ENCODE data around the gene RAB34.

The RAB34 gene

GRCh38 chr17:28675980-28676379 lies 41.7 kb downstream of the RAB34 start:
- DNase-seq (ENCODE audit: low spot score), result peak; percentile 26

GRCh38 chr17:28675490-28675889 lies 42.2 kb downstream of the RAB34 start:
- no peak for DNase-seq (ENCODE audit: low spot score)

GRCh38 chr17:28669918-28670317 lies 47.8 kb downstream of the RAB34 start:
- DNase-seq (ENCODE audit: low spot score), result no peak

- no peak for DNase-seq (ENCODE audit: low spot score)
Observed at GRCh38 chr17:28667870-28668269, 49.8 kb downstream of the RAB34 start.

- DNase-seq (ENCODE audit: low spot score), result no peak
Observed at GRCh38 chr17:28665994-28666393, 51.7 kb downstream of the RAB34 start.

All from hematopoietic multipotent progenitor cell treated with erythropoietin and hydrocortisone succinate and interleukin-3 and kit ligand, for 15 days (in vitro differentiated cells).